IMR-90 (cell line): ENCODE results near the gene NTM. TPM values are rescaled to one million over a fixed set of nuclear protein-coding genes. Genes with fewer than 3 reads are reported as not detected.

ENCODE experiments used
- ATAC-seq: fragments of 200-7000 bp; cut with Tn5 transposase; 2 replicates; pipeline ENCODE4 v1.9.1; 2020; ENCODE audit warnings: low read depth, mild to moderate bottlenecking, moderate library complexity
- BruUV-seq: library from RNA; stranded (reverse); fragments of 400-500 nt; replicated peaks from 2 replicates; lab custom pipeline; 2021; lab: Mats Ljungman, UMichigan
- CTCF ChIA-PET: fragments of 300-600 bp; formaldehyde crosslinking; extraction: SDS; loops from one replicate; lab custom pipeline; 2021; ENCODE audit warnings: antibody characterized with exemption; lab: Yijun Ruan, JAX
- POLR2A ChIA-PET: fragments of 300-600 bp; sonication (Branson Sonifier 250); formaldehyde crosslinking; loops from one replicate; lab custom pipeline; 2022; ENCODE audit warnings: antibody characterized with exemption; ENCODE audit not compliant: unreplicated experiment; lab: Charles Lee
- DNase-seq: peaks from one replicate; pipeline ENCODE4 v3.0.0; 2013
- H2AFZ ChIP-seq: replicated peaks from 2 replicates; pipeline ENCODE3; 2013; ENCODE audit warnings: low read length, mild to moderate bottlenecking; ENCODE audit not compliant: poor library complexity
- H2AK5ac ChIP-seq: 2 replicates; pipeline ENCODE4 v1.6.1; 2013; ENCODE audit warnings: low read depth, low read length, inconsistent platforms
- H2AK9ac ChIP-seq: replicated peaks from 2 replicates; pipeline ENCODE3; 2013; ENCODE audit warnings: mild to moderate bottlenecking, low read depth, low read length, moderate library complexity; ENCODE audit not compliant: poor library complexity
- H2BK120ac ChIP-seq: 2 replicates; pipeline ENCODE4 v1.6.1; 2013; ENCODE audit warnings: low read depth, low read length, inconsistent platforms
- H2BK15ac ChIP-seq: 3 replicates; pipeline ENCODE4 v1.6.1; 2013; ENCODE audit warnings: low read depth, low read length, inconsistent platforms
- H2BK20ac ChIP-seq: 2 replicates; pipeline ENCODE4 v1.6.1; 2013; ENCODE audit warnings: low read depth, mild to moderate bottlenecking, inconsistent platforms, low read length, moderate library complexity
- H2BK5ac ChIP-seq: 2 replicates; pipeline ENCODE4 v1.6.1; 2013; ENCODE audit warnings: mild to moderate bottlenecking, low read depth, low read length, inconsistent platforms; ENCODE audit not compliant: poor library complexity, severe bottlenecking
- H3K14ac ChIP-seq: replicated peaks from 2 replicates; pipeline ENCODE4 v1.6.1; 2013; ENCODE audit warnings: low read depth, low read length, inconsistent platforms
- H3K18ac ChIP-seq: 2 replicates; pipeline ENCODE4 v1.6.1; 2013; ENCODE audit warnings: low read depth, low read length, control low read depth
- H3K23ac ChIP-seq: 2 replicates; pipeline ENCODE4 v1.6.1; 2013; ENCODE audit warnings: low read depth, low read length, inconsistent platforms
- H3K27ac ChIP-seq: 2 replicates; pipeline ENCODE4 v1.5.1; 2013; ENCODE audit warnings: mild to moderate bottlenecking, control low read depth, low read length; ENCODE audit not compliant: insufficient read depth
- H3K27me3 ChIP-seq: 2 replicates; pipeline ENCODE4 v1.6.1; 2013; ENCODE audit warnings: low read length; ENCODE audit not compliant: control insufficient read depth, insufficient read depth
- H3K36me3 ChIP-seq: 2 replicates; pipeline ENCODE4 v1.6.1; 2013; ENCODE audit warnings: low read length, mixed read lengths; ENCODE audit not compliant: control insufficient read depth, insufficient read depth
- H3K4ac ChIP-seq: 2 replicates; pipeline ENCODE4 v1.6.1; 2013; ENCODE audit warnings: low read depth, low read length, inconsistent platforms
- H3K4me1 ChIP-seq: 2 replicates; pipeline ENCODE4 v1.6.1; 2013; ENCODE audit warnings: low read length, mixed read lengths; ENCODE audit not compliant: control insufficient read depth, insufficient read depth
- H3K4me2 ChIP-seq: 2 replicates; pipeline ENCODE4 v1.6.1; 2013; ENCODE audit warnings: low read depth, mild to moderate bottlenecking, control low read depth, low read length, moderate library complexity
- H3K4me3 ChIP-seq: 2 replicates; pipeline ENCODE4 v1.5.1; 2013; ENCODE audit warnings: low read depth, mild to moderate bottlenecking, control low read depth, low read length, moderate library complexity; ENCODE audit not compliant: insufficient read depth
- H3K56ac ChIP-seq: 2 replicates; pipeline ENCODE4 v1.6.1; 2013; ENCODE audit warnings: low read length, inconsistent platforms; ENCODE audit not compliant: insufficient read depth; ENCODE audit errors: extremely low read depth
- H3K79me1 ChIP-seq, 2 experiments: 2 replicates each; pipeline ENCODE4 v1.6.1; 2013; ENCODE audit warnings: low read length in 2 of 2, inconsistent platforms in 1 of 2, low read depth in 1 of 2
- H3K9ac ChIP-seq: 2 replicates; pipeline ENCODE4 v1.6.1; 2013; ENCODE audit warnings: low read depth, low read length, control low read depth
- H3K9me1 ChIP-seq: 2 replicates; pipeline ENCODE4 v1.6.1; 2013; ENCODE audit warnings: low read length, inconsistent platforms; ENCODE audit not compliant: insufficient read depth
- H3K9me3 ChIP-seq: 2 replicates; pipeline ENCODE4 v1.6.1; 2013; ENCODE audit warnings: low read length; ENCODE audit not compliant: control insufficient read depth, insufficient read depth
- H4K20me1 ChIP-seq: 2 replicates; pipeline ENCODE4 v1.6.1; 2013; ENCODE audit warnings: low read length, inconsistent platforms; ENCODE audit not compliant: insufficient read depth
- H4K5ac ChIP-seq: 2 replicates; pipeline ENCODE4 v1.6.1; 2013; ENCODE audit warnings: mild to moderate bottlenecking, low read depth, low read length, control low read depth
- H4K8ac ChIP-seq, 2 experiments: 2 replicates each; pipeline ENCODE4 v1.6.1; 2013; ENCODE audit warnings: low read depth in 2 of 2, low read length in 2 of 2, control low read depth in 1 of 2, inconsistent platforms in 1 of 2
- H4K91ac ChIP-seq: 2 replicates; pipeline ENCODE4 v1.6.1; 2013; ENCODE audit warnings: low read depth, low read length, inconsistent platforms; ENCODE audit not compliant: insufficient read depth
- POLR2A ChIP-seq: IDR thresholded peaks from 2 replicates; pipeline ENCODE4 v1.6.1; 2012; ENCODE audit warnings: mild to moderate bottlenecking, low read depth, low read length
- WGBS, 2 experiments: methylation state at CpG; one replicate each; pipeline versions ENCODE4 v1.1.5 to v1.1.7; 2013; ENCODE audit warnings: missing lambda C conversion rate in 2 of 2; ENCODE audit not compliant: insufficient read length in 1 of 2; ENCODE audit errors: extremely low coverage in 2 of 2; 5-methylcytosine and 5-hydroxymethylcytosine counted together
- dilution Hi-C: fragments of 300-500 bp; cut with HindIII; formaldehyde crosslinking; loops from one replicate; pipeline ENCODE4 v1.14.3; 2018; ENCODE audit warnings: low sequenced_read_pairs; ENCODE audit not compliant: unreplicated experiment
- in situ Hi-C: fragments of 300-500 bp; cut with MboI; formaldehyde crosslinking; loops from 3 replicates; pipeline ENCODE4 v1.14.3; 2019; ENCODE audit warnings: low sequenced_read_pairs, inconsistent platforms, mixed read lengths
- intact Hi-C: fragments of 100-400 bp; cut with micrococcal nuclease; formaldehyde crosslinking; loops from 2 replicates; pipeline ENCODE4 v1.10.0; 2022
- polyA plus RNA-seq, 3 experiments: library from polyadenylated mRNA; depleted of rRNA; stranded (reverse); fragments of >200 nt; gene quantifications; 2 replicates each; pipeline ENCODE4 v1.2.3, GENCODE V29; 2012; ENCODE audit warnings: low replicate concordance in 1 of 3
- total RNA-seq: library from RNA; depleted of rRNA; stranded (reverse); fragments of >200 nt; gene quantifications from 2 replicates; pipeline ENCODE4 v1.2.3, GENCODE V29; 2012
- TF ChIP-seq, protein P1 (sequence below): fragments of 150-350 bp; IDR thresholded peaks from 2 replicates; pipeline ENCODE4 v1.6.1; 2017; ENCODE audit warnings: mild to moderate bottlenecking, antibody characterized with exemption, low read length, low read depth

Gene NTM
- total and polyA plus RNA-seq, 2 of the 4 experiments (the other 2 are of a cell fraction), result 19.5 to 25.5 TPM

DNA sequence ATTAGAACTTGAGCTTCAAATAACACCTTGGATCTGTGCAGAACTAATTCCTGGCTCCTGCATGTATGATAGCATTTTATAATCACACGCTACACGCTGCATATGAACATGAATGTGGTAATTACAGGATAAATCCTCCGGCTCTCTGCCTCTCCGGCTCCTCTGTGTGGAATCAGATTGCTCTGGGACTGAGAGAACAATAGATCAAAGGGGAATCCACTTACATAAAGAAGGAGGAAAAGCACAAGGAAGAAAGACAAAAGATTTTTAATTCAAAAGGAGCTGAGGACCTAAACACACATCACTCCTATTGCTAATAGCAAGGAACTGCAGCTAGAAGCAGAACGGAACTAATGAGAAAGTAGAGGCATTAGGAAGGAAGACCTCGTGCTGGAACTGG is 240.9 kb downstream of the NTM start:
- H2BK5ac ChIP-seq, result no peak overlapping the region
- DNase-seq (no peak), ATAC-seq (no peak)
- H3K56ac ChIP-seq, result no peak overlapping the region
- ChIA-PET POLR2A (no interaction called here), CTCF (interaction anchor here (0.6 kb wide), 1 partner anchor 67 kb away, joined by 3 read pairs; no protein-coding TSS in a partner anchor)
- H3K4me2 ChIP-seq, result no peak overlapping the region
- no peaks in the 10 kb centered on the region for H4K20me1 ChIP-seq
- in situ Hi-C loops (no loop called here), intact Hi-C loops (no loop called here), dilution Hi-C loops (no loop called here)
- peaks cover 10% of the 10 kb centered on the region for H3K27me3 ChIP-seq
- no peak overlapping the region for H3K4ac ChIP-seq
- no peaks in the 10 kb centered on the region for H3K9me1 ChIP-seq
- no peak overlapping the region for H2AK5ac ChIP-seq
- H4K8ac ChIP-seq, result no peak overlapping the region
- no peak overlapping the region for H2AFZ ChIP-seq
- H4K91ac ChIP-seq, result no peak overlapping the region
- no peak overlapping the region for H3K27ac ChIP-seq
- no peak for TF ChIP-seq POLR2A
- TF ChIP-seq, protein P1, sequence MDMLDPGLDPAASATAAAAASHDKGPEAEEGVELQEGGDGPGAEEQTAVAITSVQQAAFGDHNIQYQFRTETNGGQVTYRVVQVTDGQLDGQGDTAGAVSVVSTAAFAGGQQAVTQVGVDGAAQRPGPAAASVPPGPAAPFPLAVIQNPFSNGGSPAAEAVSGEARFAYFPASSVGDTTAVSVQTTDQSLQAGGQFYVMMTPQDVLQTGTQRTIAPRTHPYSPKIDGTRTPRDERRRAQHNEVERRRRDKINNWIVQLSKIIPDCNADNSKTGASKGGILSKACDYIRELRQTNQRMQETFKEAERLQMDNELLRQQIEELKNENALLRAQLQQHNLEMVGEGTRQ, result no peak
- H3K4me3 ChIP-seq, result no peak overlapping the region
- no peak overlapping the region for H4K5ac ChIP-seq
- no peak overlapping the region for H3K14ac ChIP-seq
- H3K9me3 ChIP-seq, result no peaks in the 10 kb centered on the region
- no peaks in the 10 kb centered on the region for H3K79me1 ChIP-seq
- H2BK15ac ChIP-seq, result no peak overlapping the region
- no peak overlapping the region for H3K18ac ChIP-seq
- H3K9ac ChIP-seq, result no peak overlapping the region
- H2BK120ac ChIP-seq, result no peak overlapping the region
- H3K23ac ChIP-seq, result no peak overlapping the region
- no TSS peak for BruUV-seq
- no peaks in the 10 kb centered on the region for H3K36me3 ChIP-seq
- H2AK9ac ChIP-seq, result no peak overlapping the region
- H3K4me1 ChIP-seq, result no peaks in the 10 kb centered on the region
- WGBS, 2 experiments, result no CpG with 5 or more reads among the region's 6 CpGs
- H2BK20ac ChIP-seq, result no peak overlapping the region
